A549 (cell line): ENCODE data around the gene FAM76A. TPM values are rescaled to one million over a fixed set of nuclear protein-coding genes. Genes with fewer than 3 reads are reported as not detected.

Experiments
- ATAC-seq, 2 experiments: fragments of 200-7000 bp in 1 of 2; fragments of >200 bp in 1 of 2; cut with Nextera tagmentation in 1 of 2; cut with Tn5 transposase in 1 of 2; 3 replicates each; pipeline versions ENCODE4 v1.8.0 to v1.9.1; 2018 to 2020; ENCODE audit warnings: mild to moderate bottlenecking in 1 of 2, moderate library complexity in 1 of 2
- CTCF ChIA-PET: fragments of 300-600 bp; sonication (Branson Sonifier 250); formaldehyde crosslinking; extraction: SDS; loops from one replicate; lab custom pipeline; 2021; ENCODE audit warnings: antibody characterized with exemption, inconsistent platforms; lab: Yijun Ruan, JAX
- POLR2A ChIA-PET: fragments of 350-600 bp; formaldehyde crosslinking; extraction: SDS; loops from one replicate; lab custom pipeline; 2021; ENCODE audit warnings: antibody characterized with exemption, inconsistent platforms; lab: Yijun Ruan, JAX
- DNase-seq, 2 experiments: peaks; one replicate each; pipeline versions ENCODE4 v3.0.0 to v3.0.0-alpha.2; 2011 to 2016; ENCODE audit warnings: low read depth in 1 of 2, low spot score in 1 of 2
- FAIRE-seq: peaks from 2 replicates; lab custom pipeline; 2011; peaks lifted over from hg19 to GRCh38; lab: Jason Lieb, UNC
- H3K27ac ChIP-seq, 2 experiments: fragments of >200 bp; sonication (Bioruptor Twin); formaldehyde crosslinking; 3 replicates each; pipeline ENCODE4 v1.5.1; 2016 to 2017
- H3K4me1 ChIP-seq: fragments of >200 bp; sonication (Bioruptor Twin); formaldehyde crosslinking; 3 replicates; pipeline ENCODE4 v1.6.1; 2016
- H3K4me2 ChIP-seq: fragments of >200 bp; sonication (Bioruptor Twin); formaldehyde crosslinking; 3 replicates; pipeline ENCODE4 v1.6.1; 2016
- H3K4me3 ChIP-seq: fragments of >200 bp; sonication (Bioruptor Twin); formaldehyde crosslinking; 3 replicates; pipeline ENCODE4 v1.5.1; 2016
- H3K9me3 ChIP-seq: fragments of >200 bp; sonication (Bioruptor Twin); formaldehyde crosslinking; 3 replicates; pipeline ENCODE4 v1.6.1; 2016
- BHLHE40 ChIP-seq: IDR thresholded peaks from 2 replicates; pipeline ENCODE4 v1.6.1; 2012; ENCODE audit warnings: low read depth, low read length, inconsistent platforms
- CBX2 ChIP-seq: fragments of 200-600 bp; sonication (generic); IDR thresholded peaks from 2 replicates; pipeline ENCODE4 v1.6.1; 2016; ENCODE audit warnings: low read depth, mild to moderate bottlenecking, borderline replicate concordance
- CBX8 ChIP-seq: fragments of 200-600 bp; sonication (generic); IDR thresholded peaks from 2 replicates; pipeline ENCODE4 v1.6.1; 2016
- ESRRA ChIP-seq: fragments of 150-350 bp; IDR thresholded peaks from 2 replicates; pipeline ENCODE4 v1.6.1; 2014; ENCODE audit warnings: mild to moderate bottlenecking, low read length, borderline replicate concordance
- FOSL2 ChIP-seq, 2 experiments: fragments of 450-650 bp in 1 of 2; fragments of >200 bp in 1 of 2; sonication (Bioruptor Twin) in 1 of 2; formaldehyde crosslinking; IDR thresholded peaks; 2 replicates each; pipeline versions ENCODE4 v1.5.0 to v1.6.1; 2016 to 2020; ENCODE audit warnings: mild to moderate bottlenecking in 1 of 2, moderate library complexity in 1 of 2
- GATA3 ChIP-seq: IDR thresholded peaks from 2 replicates; pipeline ENCODE4 v1.6.1; 2012; ENCODE audit warnings: borderline replicate concordance
- HDAC2 ChIP-seq: fragments of 200-600 bp; sonication (generic); IDR thresholded peaks from 2 replicates; pipeline ENCODE4 v1.6.1; 2016
- HOXB13 ChIP-seq: fragments of 250-450 bp; sonication (Bioruptor Pico); IDR thresholded peaks from 2 replicates; pipeline ENCODE4 v1.5.0; 2020; ENCODE audit warnings: low read depth, mild to moderate bottlenecking, moderate library complexity
- HOXB5 ChIP-seq: fragments of 250-450 bp; sonication (Bioruptor Pico); IDR thresholded peaks from 2 replicates; pipeline ENCODE4 v1.5.0; 2020; ENCODE audit warnings: mild to moderate bottlenecking, moderate library complexity
- JUNB ChIP-seq: fragments of >200 bp; sonication (Bioruptor Twin); formaldehyde crosslinking; IDR thresholded peaks from 2 replicates; pipeline ENCODE4 v1.6.1; 2016
- KDM1A ChIP-seq: fragments of 200-600 bp; sonication (generic); IDR thresholded peaks from 2 replicates; pipeline ENCODE4 v1.6.1; 2016; ENCODE audit warnings: low read depth, mild to moderate bottlenecking
- MAFK ChIP-seq: fragments of 450-650 bp; IDR thresholded peaks from 2 replicates; pipeline ENCODE4 v1.6.1; 2014; ENCODE audit not compliant: partially characterized antibody
- MAZ ChIP-seq: fragments of 150-350 bp; IDR thresholded peaks from 2 replicates; pipeline ENCODE4 v1.6.1; 2014; ENCODE audit warnings: antibody characterized with exemption, low read depth, low read length, borderline replicate concordance
- NFE2L2 ChIP-seq: fragments of 150-350 bp; conservative IDR thresholded peaks from 2 replicates; pipeline ENCODE4 v1.6.1; 2014; ENCODE audit warnings: low read length
- PHF8 ChIP-seq: fragments of 200-600 bp; sonication (generic); IDR thresholded peaks from 2 replicates; pipeline ENCODE4 v1.6.1; 2016; ENCODE audit warnings: low read depth, mild to moderate bottlenecking, antibody characterized with exemption, moderate library complexity, borderline replicate concordance
- POLR2A ChIP-seq: IDR thresholded peaks from 2 replicates; pipeline ENCODE4 v1.6.1; 2012; ENCODE audit warnings: mild to moderate bottlenecking, low read length
- RAD21 ChIP-seq, 2 experiments: fragments of >200 bp in 1 of 2; sonication (Bioruptor Twin) in 1 of 2; formaldehyde crosslinking in 1 of 2; IDR thresholded peaks in 1 of 2; conservative IDR thresholded peaks in 1 of 2; 2 replicates in 1 of 2; 3 replicates in 1 of 2; pipeline ENCODE4 v1.6.1; 2012 to 2018; ENCODE audit warnings: inconsistent platforms in 1 of 2
- RCOR1 ChIP-seq: fragments of 150-350 bp; IDR thresholded peaks from 2 replicates; pipeline ENCODE4 v1.6.1; 2014; ENCODE audit warnings: antibody characterized with exemption, low read length, low read depth
- SMC3 ChIP-seq: fragments of >200 bp; sonication (Bioruptor Twin); formaldehyde crosslinking; IDR thresholded peaks from 3 replicates; pipeline ENCODE4 v1.6.1; 2018; ENCODE audit warnings: inconsistent platforms
- SREBF2 ChIP-seq: fragments of 450-650 bp; IDR thresholded peaks from 2 replicates; pipeline ENCODE4 v1.6.1; 2014; ENCODE audit warnings: mild to moderate bottlenecking, moderate library complexity
- ZC3H11A ChIP-seq: fragments of 450-650 bp; IDR thresholded peaks from 2 replicates; pipeline ENCODE4 v1.6.1; 2014; ENCODE audit warnings: antibody characterized with exemption, mild to moderate bottlenecking
- ZSCAN20 ChIP-seq: fragments of 250-450 bp; sonication (Bioruptor Pico); IDR thresholded peaks from 2 replicates; pipeline ENCODE4 v1.8.0; 2022; ENCODE audit warnings: mild to moderate bottlenecking, moderate library complexity
- WGBS: methylation state at CpG from one replicate; pipeline ENCODE4 v1.1.6; 2017; ENCODE audit errors: missing lambda C conversion rate; 5-methylcytosine and 5-hydroxymethylcytosine counted together
- polyA plus RNA-seq, 4 experiments: library from polyadenylated mRNA; depleted of rRNA in 3 of 4; stranded (reverse); fragments of >200 nt; fragmentation: RNase III in 1 of 4; extraction: RNeasy Plus Mini Kit Qiagen cat#74134 plus additional on column Dnase treatment in 1 of 4; gene quantifications; 2 replicates in 3 of 4; 3 replicates in 1 of 4; pipeline ENCODE4 v1.2.3, GENCODE V29; 2011 to 2017
- TF ChIP-seq, protein P1 (sequence below): fragments of 200-600 bp; sonication (generic); IDR thresholded peaks from 2 replicates; pipeline ENCODE4 v1.6.1; 2016; ENCODE audit warnings: antibody characterized with exemption, mild to moderate bottlenecking, moderate library complexity
- TF ChIP-seq, protein P2 (sequence below): fragments of >200 bp; sonication (Bioruptor Twin); formaldehyde crosslinking; IDR thresholded peaks from 2 replicates; pipeline ENCODE4 v1.6.1; 2016
- TF ChIP-seq, protein P3 (sequence below): IDR thresholded peaks from 2 replicates; pipeline ENCODE4 v1.6.1; 2012
- TF ChIP-seq, protein P4 (sequence below): fragments of 150-350 bp; IDR thresholded peaks from 2 replicates; pipeline ENCODE4 v1.6.1; 2014; ENCODE audit warnings: low read depth, mild to moderate bottlenecking, low read length
- TF ChIP-seq, protein P5 (sequence below): fragments of 450-650 bp; IDR thresholded peaks from 2 replicates; pipeline ENCODE4 v1.6.1; 2014; ENCODE audit warnings: antibody characterized with exemption
- TF ChIP-seq, protein P6 (sequence below): IDR thresholded peaks from 2 replicates; pipeline ENCODE4 v1.6.1; 2012
- TF ChIP-seq, protein P7 (sequence below): fragments of >200 bp; sonication (Bioruptor Twin); formaldehyde crosslinking; IDR thresholded peaks from 3 replicates; pipeline ENCODE4 v1.5.1; 2016
- TF ChIP-seq, protein P8 (sequence below): IDR thresholded peaks from 2 replicates; pipeline ENCODE4 v1.6.1; 2012; ENCODE audit warnings: low read depth, borderline replicate concordance

The FAM76A gene
- polyA plus RNA-seq, 2 of the 4 experiments (the other 2 are of a cell fraction), result 4.8 to 6.5 TPM

DNA sequence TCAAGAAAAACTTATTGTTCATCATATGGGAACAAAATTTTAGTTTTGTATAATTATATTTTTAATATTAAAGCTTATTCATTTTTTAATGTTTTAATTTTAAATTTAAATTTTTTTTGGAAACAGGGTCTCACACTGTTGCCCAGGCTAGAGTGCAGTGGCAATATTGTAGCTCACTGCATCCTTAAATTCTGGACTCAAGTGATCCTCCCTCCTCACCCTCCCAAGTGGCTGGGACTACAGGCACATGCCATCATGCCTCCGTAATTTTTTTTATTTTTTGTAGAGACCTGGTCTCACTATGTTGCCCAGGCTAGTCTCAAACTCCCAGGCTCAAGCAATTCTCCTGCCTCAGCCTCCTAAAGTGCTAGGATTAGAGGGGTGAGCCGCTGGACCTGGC, 20.2 kb upstream of the FAM76A start:
- FAIRE-seq (no peak), DNase-seq (no peak), ATAC-seq (no peak)
- no peak for TF ChIP-seq NFE2L2
- no peak for TF ChIP-seq CBX2
- no peak for TF ChIP-seq POLR2A
- no peak for TF ChIP-seq HOXB13 (CRISPR knock-in tag)
- no peak for TF ChIP-seq SREBF2
- TF ChIP-seq MAFK, result no peak
- TF ChIP-seq BHLHE40, result no peak
- TF ChIP-seq, protein P1, sequence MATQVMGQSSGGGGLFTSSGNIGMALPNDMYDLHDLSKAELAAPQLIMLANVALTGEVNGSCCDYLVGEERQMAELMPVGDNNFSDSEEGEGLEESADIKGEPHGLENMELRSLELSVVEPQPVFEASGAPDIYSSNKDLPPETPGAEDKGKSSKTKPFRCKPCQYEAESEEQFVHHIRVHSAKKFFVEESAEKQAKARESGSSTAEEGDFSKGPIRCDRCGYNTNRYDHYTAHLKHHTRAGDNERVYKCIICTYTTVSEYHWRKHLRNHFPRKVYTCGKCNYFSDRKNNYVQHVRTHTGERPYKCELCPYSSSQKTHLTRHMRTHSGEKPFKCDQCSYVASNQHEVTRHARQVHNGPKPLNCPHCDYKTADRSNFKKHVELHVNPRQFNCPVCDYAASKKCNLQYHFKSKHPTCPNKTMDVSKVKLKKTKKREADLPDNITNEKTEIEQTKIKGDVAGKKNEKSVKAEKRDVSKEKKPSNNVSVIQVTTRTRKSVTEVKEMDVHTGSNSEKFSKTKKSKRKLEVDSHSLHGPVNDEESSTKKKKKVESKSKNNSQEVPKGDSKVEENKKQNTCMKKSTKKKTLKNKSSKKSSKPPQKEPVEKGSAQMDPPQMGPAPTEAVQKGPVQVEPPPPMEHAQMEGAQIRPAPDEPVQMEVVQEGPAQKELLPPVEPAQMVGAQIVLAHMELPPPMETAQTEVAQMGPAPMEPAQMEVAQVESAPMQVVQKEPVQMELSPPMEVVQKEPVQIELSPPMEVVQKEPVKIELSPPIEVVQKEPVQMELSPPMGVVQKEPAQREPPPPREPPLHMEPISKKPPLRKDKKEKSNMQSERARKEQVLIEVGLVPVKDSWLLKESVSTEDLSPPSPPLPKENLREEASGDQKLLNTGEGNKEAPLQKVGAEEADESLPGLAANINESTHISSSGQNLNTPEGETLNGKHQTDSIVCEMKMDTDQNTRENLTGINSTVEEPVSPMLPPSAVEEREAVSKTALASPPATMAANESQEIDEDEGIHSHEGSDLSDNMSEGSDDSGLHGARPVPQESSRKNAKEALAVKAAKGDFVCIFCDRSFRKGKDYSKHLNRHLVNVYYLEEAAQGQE, result no peak
- TF ChIP-seq JUNB, result no peak
- no peak for TF ChIP-seq GATA3
- no peak for TF ChIP-seq HOXB5 (CRISPR knock-in tag)
- TF ChIP-seq, protein P2, sequence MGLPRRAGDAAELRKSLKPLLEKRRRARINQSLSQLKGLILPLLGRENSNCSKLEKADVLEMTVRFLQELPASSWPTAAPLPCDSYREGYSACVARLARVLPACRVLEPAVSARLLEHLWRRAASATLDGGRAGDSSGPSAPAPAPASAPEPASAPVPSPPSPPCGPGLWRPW, result no peak
- no peak for TF ChIP-seq SMC3
- TF ChIP-seq, protein P3, sequence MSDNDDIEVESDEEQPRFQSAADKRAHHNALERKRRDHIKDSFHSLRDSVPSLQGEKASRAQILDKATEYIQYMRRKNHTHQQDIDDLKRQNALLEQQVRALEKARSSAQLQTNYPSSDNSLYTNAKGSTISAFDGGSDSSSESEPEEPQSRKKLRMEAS, result no peak
- TF ChIP-seq CBX8, result no peak
- no peak for TF ChIP-seq RAD21 (conservative IDR thresholded peaks at IDR 0.05 in 1 of 2, IDR thresholded peaks at IDR 0.05 in 1 of 2)
- TF ChIP-seq RCOR1, result no peak
- TF ChIP-seq, protein P4, sequence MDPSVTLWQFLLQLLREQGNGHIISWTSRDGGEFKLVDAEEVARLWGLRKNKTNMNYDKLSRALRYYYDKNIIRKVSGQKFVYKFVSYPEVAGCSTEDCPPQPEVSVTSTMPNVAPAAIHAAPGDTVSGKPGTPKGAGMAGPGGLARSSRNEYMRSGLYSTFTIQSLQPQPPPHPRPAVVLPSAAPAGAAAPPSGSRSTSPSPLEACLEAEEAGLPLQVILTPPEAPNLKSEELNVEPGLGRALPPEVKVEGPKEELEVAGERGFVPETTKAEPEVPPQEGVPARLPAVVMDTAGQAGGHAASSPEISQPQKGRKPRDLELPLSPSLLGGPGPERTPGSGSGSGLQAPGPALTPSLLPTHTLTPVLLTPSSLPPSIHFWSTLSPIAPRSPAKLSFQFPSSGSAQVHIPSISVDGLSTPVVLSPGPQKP, result no peak
- no peak for TF ChIP-seq ZSCAN20 (CRISPR knock-in tag)
- POLR2A ChIA-PET, result no interaction called here
- CTCF ChIA-PET, result interaction anchor here (0.6 to 1.9 kb wide), 2 partner anchors 15 to 36 kb away, joined by 3 to 7 read pairs; no protein-coding TSS in a partner anchor
- Histone ChIP-seq H3K4me3 (no peak overlapping the region), H3K4me2 (no peak overlapping the region), H3K9me3 (no peaks in the 10 kb centered on the region), H3K4me1 (no peaks in the 10 kb centered on the region), H3K27ac (no peak overlapping the region)
- whole genome bisulfite sequencing, result 31% methylated on average over 2 of the region's 2 CpGs

DNA sequence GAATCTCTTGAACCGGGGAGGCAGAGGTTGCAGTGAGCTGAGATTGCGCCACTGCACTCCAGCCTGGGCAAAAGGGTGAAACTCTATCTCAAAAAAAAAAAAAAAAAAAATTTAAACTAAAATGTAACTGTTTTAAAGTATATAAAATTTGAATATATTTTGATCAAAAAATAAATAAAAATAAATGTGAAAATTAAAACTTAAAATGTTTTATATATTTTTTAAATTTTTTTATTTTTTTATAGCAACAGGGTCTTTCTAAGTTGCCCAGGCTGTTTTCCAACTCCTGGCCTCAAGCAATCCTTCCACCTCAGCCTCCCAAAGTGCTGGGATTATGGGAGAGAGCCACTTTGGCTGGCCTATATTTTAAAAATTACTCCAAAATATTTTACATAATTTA, 15.2 kb upstream of the FAM76A start:
- H3K4me1 ChIP-seq, result no peaks in the 10 kb centered on the region
- ChIA-PET POLR2A (no interaction called here), CTCF (no interaction called here)
- DNase-seq (no peak), FAIRE-seq (no peak), ATAC-seq (no peak)
- WGBS, result 82% methylated on average over 2 of the region's 2 CpGs
- no peak overlapping the region for H3K4me2 ChIP-seq
- no peak overlapping the region for H3K27ac ChIP-seq
- H3K9me3 ChIP-seq, result no peaks in the 10 kb centered on the region
- no peak overlapping the region for H3K4me3 ChIP-seq
- TF ChIP-seq FOSL2 (IDR thresholded peaks at IDR 0.05) (no peak), FOSL2 (CRISPR knock-in tag; IDR thresholded peaks at IDR 0.05) (no peak), ESRRA (no peak), CBX2 (no peak), POLR2A (no peak), MAZ (no peak), SMC3 (no peak), PHF8 (no peak), GATA3 (no peak), RAD21 (conservative IDR thresholded peaks at IDR 0.05 in 1 of 2, IDR thresholded peaks at IDR 0.05 in 1 of 2) (no peak), ZC3H11A (no peak), HDAC2 (no peak), KDM1A (no peak)
- TF ChIP-seq, protein P5, sequence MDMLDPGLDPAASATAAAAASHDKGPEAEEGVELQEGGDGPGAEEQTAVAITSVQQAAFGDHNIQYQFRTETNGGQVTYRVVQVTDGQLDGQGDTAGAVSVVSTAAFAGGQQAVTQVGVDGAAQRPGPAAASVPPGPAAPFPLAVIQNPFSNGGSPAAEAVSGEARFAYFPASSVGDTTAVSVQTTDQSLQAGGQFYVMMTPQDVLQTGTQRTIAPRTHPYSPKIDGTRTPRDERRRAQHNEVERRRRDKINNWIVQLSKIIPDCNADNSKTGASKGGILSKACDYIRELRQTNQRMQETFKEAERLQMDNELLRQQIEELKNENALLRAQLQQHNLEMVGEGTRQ, result no peak
- TF ChIP-seq, protein P6, sequence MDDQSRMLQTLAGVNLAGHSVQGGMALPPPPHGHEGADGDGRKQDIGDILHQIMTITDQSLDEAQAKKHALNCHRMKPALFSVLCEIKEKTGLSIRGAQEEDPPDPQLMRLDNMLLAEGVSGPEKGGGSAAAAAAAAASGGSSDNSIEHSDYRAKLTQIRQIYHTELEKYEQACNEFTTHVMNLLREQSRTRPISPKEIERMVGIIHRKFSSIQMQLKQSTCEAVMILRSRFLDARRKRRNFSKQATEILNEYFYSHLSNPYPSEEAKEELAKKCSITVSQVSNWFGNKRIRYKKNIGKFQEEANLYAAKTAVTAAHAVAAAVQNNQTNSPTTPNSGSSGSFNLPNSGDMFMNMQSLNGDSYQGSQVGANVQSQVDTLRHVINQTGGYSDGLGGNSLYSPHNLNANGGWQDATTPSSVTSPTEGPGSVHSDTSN, result no peak
- TF ChIP-seq, protein P7, sequence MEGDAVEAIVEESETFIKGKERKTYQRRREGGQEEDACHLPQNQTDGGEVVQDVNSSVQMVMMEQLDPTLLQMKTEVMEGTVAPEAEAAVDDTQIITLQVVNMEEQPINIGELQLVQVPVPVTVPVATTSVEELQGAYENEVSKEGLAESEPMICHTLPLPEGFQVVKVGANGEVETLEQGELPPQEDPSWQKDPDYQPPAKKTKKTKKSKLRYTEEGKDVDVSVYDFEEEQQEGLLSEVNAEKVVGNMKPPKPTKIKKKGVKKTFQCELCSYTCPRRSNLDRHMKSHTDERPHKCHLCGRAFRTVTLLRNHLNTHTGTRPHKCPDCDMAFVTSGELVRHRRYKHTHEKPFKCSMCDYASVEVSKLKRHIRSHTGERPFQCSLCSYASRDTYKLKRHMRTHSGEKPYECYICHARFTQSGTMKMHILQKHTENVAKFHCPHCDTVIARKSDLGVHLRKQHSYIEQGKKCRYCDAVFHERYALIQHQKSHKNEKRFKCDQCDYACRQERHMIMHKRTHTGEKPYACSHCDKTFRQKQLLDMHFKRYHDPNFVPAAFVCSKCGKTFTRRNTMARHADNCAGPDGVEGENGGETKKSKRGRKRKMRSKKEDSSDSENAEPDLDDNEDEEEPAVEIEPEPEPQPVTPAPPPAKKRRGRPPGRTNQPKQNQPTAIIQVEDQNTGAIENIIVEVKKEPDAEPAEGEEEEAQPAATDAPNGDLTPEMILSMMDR, result no peak
- TF ChIP-seq, protein P8, sequence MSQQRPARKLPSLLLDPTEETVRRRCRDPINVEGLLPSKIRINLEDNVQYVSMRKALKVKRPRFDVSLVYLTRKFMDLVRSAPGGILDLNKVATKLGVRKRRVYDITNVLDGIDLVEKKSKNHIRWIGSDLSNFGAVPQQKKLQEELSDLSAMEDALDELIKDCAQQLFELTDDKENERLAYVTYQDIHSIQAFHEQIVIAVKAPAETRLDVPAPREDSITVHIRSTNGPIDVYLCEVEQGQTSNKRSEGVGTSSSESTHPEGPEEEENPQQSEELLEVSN, result no peak
